H1 (cell line): ENCODE measurements around the gene FMNL1. TPM values are rescaled to one million over a fixed set of nuclear protein-coding genes. Genes with fewer than 3 reads are reported as not detected.

Experiments
- CTCF ChIA-PET: fragments of 300-600 bp; sonication (Branson Sonifier 250); formaldehyde crosslinking; loops from one replicate; lab custom pipeline; 2021; ENCODE audit not compliant: partially characterized antibody; lab: Charles Lee
- POLR2A ChIA-PET: fragments of 300-600 bp; sonication (Branson Sonifier 250); formaldehyde crosslinking; loops from one replicate; lab custom pipeline; 2021; ENCODE audit warnings: inconsistent platforms; ENCODE audit not compliant: partially characterized antibody; lab: Charles Lee
- DNase-seq, 2 experiments: peaks; one replicate each; pipeline versions ENCODE4 v3.0.0 to v3.0.0-alpha.2; 2010 to 2022; ENCODE audit warnings: low spot score in 2 of 2, low read depth in 1 of 2, mixed read lengths in 1 of 2
- FAIRE-seq: peaks from 2 replicates; lab custom pipeline; 2011; peaks lifted over from hg19 to GRCh38; lab: Jason Lieb, UNC
- H2AFZ ChIP-seq: 2 replicates; pipeline ENCODE4 v1.8.1; 2012; ENCODE audit warnings: low read length, inconsistent platforms
- H2AK5ac ChIP-seq: 2 replicates; pipeline ENCODE4 v1.6.1; 2013; ENCODE audit warnings: low read depth, low read length
- H2BK120ac ChIP-seq: replicated peaks from 2 replicates; pipeline ENCODE3; 2013; ENCODE audit warnings: low read depth, low read length, inconsistent platforms
- H2BK12ac ChIP-seq: 2 replicates; pipeline ENCODE4 v1.6.1; 2013; ENCODE audit warnings: low read depth, low read length
- H2BK15ac ChIP-seq: 2 replicates; pipeline ENCODE4 v1.6.1; 2013; ENCODE audit warnings: low read length
- H2BK20ac ChIP-seq: 2 replicates; pipeline ENCODE4 v1.6.1; 2013; ENCODE audit warnings: low read length
- H2BK5ac ChIP-seq: 2 replicates; pipeline ENCODE4 v1.6.1; 2013; ENCODE audit warnings: low read depth, low read length
- H3K14ac ChIP-seq: 2 replicates; pipeline ENCODE4 v1.6.1; 2013; ENCODE audit warnings: inconsistent platforms; ENCODE audit not compliant: insufficient read length
- H3K18ac ChIP-seq: 2 replicates; pipeline ENCODE4 v1.6.1; 2013; ENCODE audit warnings: low read length; ENCODE audit errors: extremely low read depth
- H3K23ac ChIP-seq: 2 replicates; pipeline ENCODE4 v1.6.1; 2013; ENCODE audit warnings: inconsistent platforms; ENCODE audit not compliant: insufficient read length
- H3K23me2 ChIP-seq: 2 replicates; pipeline ENCODE4 v1.6.1; 2013; ENCODE audit warnings: low read depth, low read length
- H3K27ac ChIP-seq: 2 replicates; pipeline ENCODE4 v1.6.1; 2011; ENCODE audit warnings: low read depth, low read length, inconsistent platforms
- H3K27me3 ChIP-seq, 4 experiments: replicated peaks in 1 of 4; 1 replicate in 1 of 4; 2 replicates in 3 of 4; pipeline versions ENCODE4 v1.6.1 to v1.8.1; 2011 to 2013; ENCODE audit warnings: low read length in 3 of 4, mild to moderate bottlenecking in 3 of 4, inconsistent platforms in 2 of 4, mixed read lengths in 2 of 4, moderate library complexity in 1 of 4; ENCODE audit not compliant: control insufficient read depth in 3 of 4, insufficient read depth in 3 of 4; ENCODE audit errors: extremely low read depth in 1 of 4
- H3K36me3 ChIP-seq, 4 experiments: 2 replicates each; pipeline versions ENCODE4 v1.6.1 to v1.8.1; 2011 to 2013; ENCODE audit warnings: mild to moderate bottlenecking in 4 of 4, low read length in 3 of 4, moderate library complexity in 2 of 4, control low read depth in 1 of 4, inconsistent platforms in 1 of 4; ENCODE audit not compliant: insufficient read depth in 4 of 4, control insufficient read depth in 2 of 4
- H3K4ac ChIP-seq: replicated peaks from 2 replicates; pipeline ENCODE3; 2013; ENCODE audit warnings: low read length, low read depth, mixed read lengths, inconsistent platforms; ENCODE audit not compliant: insufficient read length
- H3K4me1 ChIP-seq, 4 experiments: replicated peaks in 1 of 4; 1 replicate in 1 of 4; 2 replicates in 3 of 4; pipeline versions ENCODE4 v1.6.1 to v1.8.1; 2011 to 2013; ENCODE audit warnings: low read length in 3 of 4, inconsistent platforms in 2 of 4, mixed read lengths in 1 of 4; ENCODE audit not compliant: insufficient read depth in 4 of 4, control insufficient read depth in 3 of 4
- H3K4me2 ChIP-seq, 2 experiments: 2 replicates each; pipeline versions ENCODE4 v1.6.1 to v1.8.1; 2011 to 2013; ENCODE audit warnings: low read depth in 2 of 2, low read length in 2 of 2, control low read depth in 1 of 2, inconsistent platforms in 1 of 2, mild to moderate bottlenecking in 1 of 2; ENCODE audit not compliant: insufficient read depth in 1 of 2
- H3K4me3 ChIP-seq, 4 experiments: fragments of 200-600, 300-600 bp in 1 of 4; sonication (generic), shearing (Covaris generic), sonication (Bioruptor Twin) in 1 of 4; 2 replicates each; pipeline versions ENCODE4 v1.5.1 to v1.8.1; 2011 to 2016; ENCODE audit warnings: low read length in 4 of 4, low read depth in 3 of 4, control low read depth in 2 of 4, inconsistent platforms in 2 of 4, mild to moderate bottlenecking in 2 of 4, mixed read lengths in 1 of 4, moderate library complexity in 1 of 4; ENCODE audit not compliant: insufficient read depth in 2 of 4; ENCODE audit errors: extremely low read depth in 1 of 4
- H3K56ac ChIP-seq: replicated peaks from 2 replicates; pipeline ENCODE3; 2013; ENCODE audit warnings: low read depth, mild to moderate bottlenecking, mixed read lengths, low read length, inconsistent platforms; ENCODE audit not compliant: insufficient read length
- H3K79me1 ChIP-seq: 2 replicates; pipeline ENCODE4 v1.6.1; 2013; ENCODE audit warnings: low read depth, low read length, control low read depth
- H3K79me2 ChIP-seq, 2 experiments: 2 replicates each; pipeline versions ENCODE4 v1.6.1 to v1.8.1; 2012 to 2013; ENCODE audit warnings: low read length in 2 of 2, mild to moderate bottlenecking in 2 of 2, inconsistent platforms in 1 of 2; ENCODE audit not compliant: insufficient read depth in 2 of 2, control insufficient read depth in 1 of 2
- H3K9ac ChIP-seq, 4 experiments: replicated peaks in 1 of 4; 1 replicate in 1 of 4; 2 replicates in 3 of 4; pipeline versions ENCODE4 v1.6.1 to v1.8.1; 2011 to 2013; ENCODE audit warnings: low read depth in 3 of 4, low read length in 3 of 4, control low read depth in 2 of 4, mild to moderate bottlenecking in 2 of 4, moderate library complexity in 2 of 4, inconsistent platforms in 1 of 4; ENCODE audit errors: extremely low read depth in 1 of 4
- H3K9me3 ChIP-seq, 2 experiments: 2 replicates each; pipeline versions ENCODE4 v1.6.1 to v1.8.1; 2012 to 2013; ENCODE audit warnings: mild to moderate bottlenecking in 2 of 2, moderate library complexity in 2 of 2, control low read depth in 1 of 2, inconsistent platforms in 1 of 2, low read depth in 1 of 2, low read length in 1 of 2, mixed read lengths in 1 of 2; ENCODE audit not compliant: insufficient read depth in 2 of 2
- H4K20me1 ChIP-seq, 2 experiments: replicated peaks in 1 of 2; 2 replicates each; pipeline versions ENCODE3 to v1.8.1; 2011 to 2013; ENCODE audit warnings: inconsistent platforms in 2 of 2, low read length in 2 of 2, mild to moderate bottlenecking in 1 of 2; ENCODE audit not compliant: insufficient read depth in 2 of 2, control insufficient read depth in 1 of 2
- H4K5ac ChIP-seq: 2 replicates; pipeline ENCODE4 v1.6.1; 2013; ENCODE audit warnings: low read length, low read depth, mixed read lengths, inconsistent platforms; ENCODE audit not compliant: insufficient read length
- H4K8ac ChIP-seq: 2 replicates; pipeline ENCODE4 v1.8.0; 2013; ENCODE audit warnings: mild to moderate bottlenecking, moderate library complexity, low read length, inconsistent platforms; ENCODE audit not compliant: insufficient read depth; ENCODE audit errors: extremely low read depth
- H4K91ac ChIP-seq: replicated peaks from 2 replicates; pipeline ENCODE3; 2013; ENCODE audit warnings: low read length, mixed read lengths, inconsistent platforms; ENCODE audit not compliant: insufficient read length
- ASH2L ChIP-seq: fragments of 200-600, 300-600 bp; sonication (generic); IDR thresholded peaks from one replicate; pipeline ENCODE4 v1.7.1; 2017; ENCODE audit warnings: low read length
- CREB1 ChIP-seq: IDR thresholded peaks from 2 replicates; pipeline ENCODE4 v1.6.1; 2012; ENCODE audit warnings: inconsistent platforms
- FOSL1 ChIP-seq: IDR thresholded peaks from 2 replicates; pipeline ENCODE4 v1.6.1; 2011; ENCODE audit warnings: mild to moderate bottlenecking, low read depth, low read length, moderate library complexity; ENCODE audit not compliant: insufficient read depth
- USF2 ChIP-seq: IDR thresholded peaks from 2 replicates; pipeline ENCODE4 v1.6.1; 2011; ENCODE audit warnings: low read length, improper control_type of control experiment
- ZNF274 ChIP-seq: IDR thresholded peaks from 2 replicates; pipeline ENCODE4 v1.7.0; 2012; ENCODE audit warnings: low read length, borderline replicate concordance; ENCODE audit errors: extremely low read depth
- WGBS, 2 experiments: shearing (Covaris generic) in 1 of 2; methylation state at CpG; one replicate each; pipeline versions ENCODE4 v1.1.6 to v1.1.7; 2013 to 2015; ENCODE audit warnings: low lambda C conversion rate in 2 of 2, mixed read lengths in 2 of 2, inconsistent platforms in 1 of 2, low coverage in 1 of 2, missing lambda C conversion rate in 1 of 2; ENCODE audit not compliant: insufficient replicate concordance in 2 of 2, insufficient coverage in 1 of 2, insufficient read length in 1 of 2; ENCODE audit errors: extremely low coverage in 1 of 2, missing lambda C conversion rate in 1 of 2; 5-methylcytosine and 5-hydroxymethylcytosine counted together
- polyA plus RNA-seq, 7 experiments: library from polyadenylated mRNA; depleted of rRNA in 3 of 7; stranded (reverse) in 5 of 7; unstranded in 2 of 7; fragments of >200 nt in 5 of 7; fragments of 200-250 nt in 2 of 7; gene quantifications; 1 replicate in 5 of 7; 2 replicates in 1 of 7; 4 replicates in 1 of 7; pipeline versions ENCODE4 v1.2.1 to v1.2.3, GENCODE V29; 2011 to 2013; ENCODE audit warnings: missing spikeins in 2 of 7, mixed read lengths in 2 of 7
- total RNA-seq: library from RNA; stranded (reverse); fragmentation: NEBNext Ultra II Directional; extraction: Animal tissue kit (Norgen Biotek cat#: 25700); gene quantifications from 2 replicates; pipeline ENCODE4 v1.2.1, GENCODE V29; 2021

Gene FMNL1
- total and polyA plus RNA-seq, 2 of the 8 experiments (the other 6 are each of a cell fraction or from before 2014, with no cell fraction given) = 2.5 to 8.6 TPM

DNA sequence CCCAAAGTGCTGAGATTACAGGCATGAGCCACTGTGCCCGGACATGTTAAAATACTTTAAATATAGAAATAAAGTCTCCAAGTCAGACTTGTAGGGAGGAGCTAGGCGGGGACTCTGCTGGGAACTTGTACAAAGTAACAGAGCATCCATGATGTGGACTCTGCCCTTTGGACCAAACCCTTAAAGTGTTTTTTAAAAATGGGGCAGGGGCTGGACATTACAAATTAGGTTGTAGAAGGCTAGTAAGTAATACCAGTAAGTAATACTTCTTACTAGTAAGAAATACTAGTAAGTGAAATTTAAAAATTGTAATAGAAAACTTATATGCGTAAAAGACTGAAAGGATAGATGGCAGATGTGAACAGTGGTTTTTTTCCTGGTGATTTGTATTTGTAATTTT is 49.9 kb downstream of the FMNL1 start:
- H3K9me3 ChIP-seq = no peaks in the 10 kb centered on the region
- no peaks in the 10 kb centered on the region for H4K20me1 ChIP-seq
- peaks cover 0 to 1% (median 0%) of the 10 kb centered on the region in 4 experiments; a peak in 1 of 7 replicates for H3K4me1 ChIP-seq
- no peak overlapping the region for H3K4me2 ChIP-seq
- H3K18ac ChIP-seq = no peak overlapping the region
- no peak overlapping the region for H2BK120ac ChIP-seq
- H3K23me2 ChIP-seq = no peaks in the 10 kb centered on the region
- H4K91ac ChIP-seq = no peak overlapping the region
- H3K27ac ChIP-seq = no peak overlapping the region
- no peak overlapping the region for H2BK5ac ChIP-seq
- H4K8ac ChIP-seq = no peak overlapping the region
- POLR2A ChIA-PET = interaction anchor here (1.5 kb wide), 1 partner anchor 13 kb away, joined by 5 read pairs; no protein-coding TSS in a partner anchor
- H3K56ac ChIP-seq = no peak overlapping the region
- H3K79me2 ChIP-seq = no peaks in the 10 kb centered on the region
- H3K9ac ChIP-seq = no peak overlapping the region
- 88% methylated on average over 3 of the region's 3 CpGs; no CpG with 5 or more reads in 1 of the 2 experiments for WGBS, 2 experiments
- H2BK20ac ChIP-seq = no peak overlapping the region
- H2BK12ac ChIP-seq = no peak overlapping the region
- CTCF ChIA-PET = interaction anchor here (0.6 to 29.1 kb wide), 33 partner anchors 9 to 294 kb away, joined by 3 to 579 read pairs (median 4); partner anchors contain the start of genes HEXIM1, MAP3K14 and SPATA32
- TF ChIP-seq FOSL1 = no peak
- TF ChIP-seq USF2 = no peak
- TF ChIP-seq ASH2L = no peak
- no peak for TF ChIP-seq CREB1
- no peak for TF ChIP-seq ZNF274
- no peaks in the 10 kb centered on the region for H3K27me3 ChIP-seq
- H3K14ac ChIP-seq = no peak overlapping the region
- H3K36me3 ChIP-seq = peaks cover 4 to 15% (median 11%) of the 10 kb centered on the region in 4 experiments
- H3K23ac ChIP-seq = no peak overlapping the region
- H4K5ac ChIP-seq = no peak overlapping the region
- FAIRE-seq = no peak
- H3K79me1 ChIP-seq = no peaks in the 10 kb centered on the region
- no peak overlapping the region for H2AFZ ChIP-seq
- no peak overlapping the region for H2BK15ac ChIP-seq
- H2AK5ac ChIP-seq = no peak overlapping the region
- no peak for DNase-seq
- no peak overlapping the region for H3K4me3 ChIP-seq
- no peak overlapping the region for H3K4ac ChIP-seq
